Parathyroid adenoma (tissue), 2 donors: ENCODE measurements around the gene APOBEC3F.
"Not testable (repeated sequence)": the region's sequence is repeated elsewhere in the genome, so short reads cannot be mapped to it uniquely, and the experiment has no call there.

Source experiments
- H2AFZ ChIP-seq: fragments of 300-600 bp; sonication (generic); one replicate; pipeline ENCODE4 v1.7.0; 2017; ENCODE audit warnings: antibody characterized with exemption, mild to moderate bottlenecking
- H3K27ac ChIP-seq: fragments of 300-600 bp; sonication (generic); one replicate; pipeline ENCODE4 v1.7.0; 2017
- H3K27me3 ChIP-seq: fragments of 300-600 bp; sonication (generic); one replicate; pipeline ENCODE4 v1.7.0; 2017; ENCODE audit warnings: low read length; ENCODE audit not compliant: control insufficient read depth, insufficient read depth
- H3K36me3 ChIP-seq: fragments of 300-600 bp; sonication (generic); one replicate; pipeline ENCODE4 v1.7.0; 2017; ENCODE audit warnings: low read length; ENCODE audit not compliant: control insufficient read depth, insufficient read depth
- H3K4me1 ChIP-seq: fragments of 300-600 bp; sonication (generic); one replicate; pipeline ENCODE4 v1.7.0; 2017; ENCODE audit warnings: control low read depth
- H3K4me2 ChIP-seq: fragments of 300-600 bp; sonication (generic); one replicate; pipeline ENCODE4 v1.7.0; 2017; ENCODE audit warnings: low read length
- H3K4me3 ChIP-seq: fragments of 300-600 bp; sonication (generic); one replicate; pipeline ENCODE4 v1.7.0; 2017; ENCODE audit warnings: low read depth, low read length
- H3K79me2 ChIP-seq: fragments of 300-600 bp; sonication (generic); one replicate; pipeline ENCODE4 v1.7.0; 2017; ENCODE audit warnings: control low read depth
- H3K9ac ChIP-seq: fragments of 300-600 bp; sonication (generic); one replicate; pipeline ENCODE4 v1.7.0; 2017; ENCODE audit warnings: mild to moderate bottlenecking
- H3K9me3 ChIP-seq: fragments of 300-600 bp; sonication (generic); one replicate; pipeline ENCODE4 v1.7.0; 2017; ENCODE audit warnings: low read length; ENCODE audit not compliant: control insufficient read depth
- TF ChIP-seq, protein P1 (sequence below): fragments of 300-600 bp; sonication (generic); IDR thresholded peaks from one replicate; pipeline ENCODE4 v1.7.0; 2017; ENCODE audit warnings: antibody characterized with exemption, mild to moderate bottlenecking
- donor health status: primary hyperparathyroidism.

APOBEC3F gene

GRCh38 chr22:39078329-39078728 lies 37.7 kb downstream of the APOBEC3F start:
- no peaks in the 10 kb centered on the region for H3K27me3 ChIP-seq
- H3K9me3 ChIP-seq = no peaks in the 10 kb centered on the region
- H3K4me1 ChIP-seq = no peaks in the 10 kb centered on the region
- H3K4me3 ChIP-seq = no peak overlapping the region
- no peaks in the 10 kb centered on the region for H3K79me2 ChIP-seq
- H2AFZ ChIP-seq = no peak overlapping the region
- no peak overlapping the region for H3K4me2 ChIP-seq
- H3K36me3 ChIP-seq = no peaks in the 10 kb centered on the region
- H3K9ac ChIP-seq = no peak overlapping the region
- TF ChIP-seq, protein P1, sequence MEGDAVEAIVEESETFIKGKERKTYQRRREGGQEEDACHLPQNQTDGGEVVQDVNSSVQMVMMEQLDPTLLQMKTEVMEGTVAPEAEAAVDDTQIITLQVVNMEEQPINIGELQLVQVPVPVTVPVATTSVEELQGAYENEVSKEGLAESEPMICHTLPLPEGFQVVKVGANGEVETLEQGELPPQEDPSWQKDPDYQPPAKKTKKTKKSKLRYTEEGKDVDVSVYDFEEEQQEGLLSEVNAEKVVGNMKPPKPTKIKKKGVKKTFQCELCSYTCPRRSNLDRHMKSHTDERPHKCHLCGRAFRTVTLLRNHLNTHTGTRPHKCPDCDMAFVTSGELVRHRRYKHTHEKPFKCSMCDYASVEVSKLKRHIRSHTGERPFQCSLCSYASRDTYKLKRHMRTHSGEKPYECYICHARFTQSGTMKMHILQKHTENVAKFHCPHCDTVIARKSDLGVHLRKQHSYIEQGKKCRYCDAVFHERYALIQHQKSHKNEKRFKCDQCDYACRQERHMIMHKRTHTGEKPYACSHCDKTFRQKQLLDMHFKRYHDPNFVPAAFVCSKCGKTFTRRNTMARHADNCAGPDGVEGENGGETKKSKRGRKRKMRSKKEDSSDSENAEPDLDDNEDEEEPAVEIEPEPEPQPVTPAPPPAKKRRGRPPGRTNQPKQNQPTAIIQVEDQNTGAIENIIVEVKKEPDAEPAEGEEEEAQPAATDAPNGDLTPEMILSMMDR = no peak
- no peak overlapping the region for H3K27ac ChIP-seq

DNA sequence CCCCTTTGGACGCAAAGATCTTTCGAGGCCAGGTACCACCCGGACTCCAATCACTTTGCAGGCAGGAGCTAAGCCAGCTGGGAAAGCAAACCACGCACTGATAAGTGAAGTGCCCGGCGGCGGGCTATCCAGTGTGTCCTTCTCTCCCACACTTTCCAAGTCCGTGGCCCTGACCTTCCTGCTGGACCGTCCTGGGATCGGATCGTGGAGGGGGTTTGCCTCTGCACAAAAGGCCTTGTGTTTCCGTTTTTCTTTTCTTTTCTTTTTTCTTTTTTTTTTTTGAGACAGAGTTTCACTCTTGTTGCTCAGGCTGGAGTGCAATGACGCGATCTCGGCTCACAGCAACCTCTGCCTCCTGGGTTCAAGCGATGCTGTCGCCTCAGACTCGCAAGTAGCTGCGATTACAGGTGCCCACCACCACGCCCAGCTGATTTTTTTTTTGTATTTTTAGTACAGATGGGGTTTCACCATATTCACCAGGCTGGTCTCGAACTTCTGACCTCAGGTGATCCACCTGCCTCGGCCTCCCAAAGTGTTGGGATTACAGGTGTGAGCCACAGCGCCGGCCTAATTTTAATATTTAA lies 38.5 kb downstream of the APOBEC3F start:
- not testable (repeated sequence) for H2AFZ ChIP-seq, H3K36me3 ChIP-seq, H3K4me3 ChIP-seq, H3K79me2 ChIP-seq, H3K27me3 ChIP-seq, H3K4me1 ChIP-seq, H3K9ac ChIP-seq, H3K4me2 ChIP-seq, H3K27ac ChIP-seq, H3K9me3 ChIP-seq

DNA sequence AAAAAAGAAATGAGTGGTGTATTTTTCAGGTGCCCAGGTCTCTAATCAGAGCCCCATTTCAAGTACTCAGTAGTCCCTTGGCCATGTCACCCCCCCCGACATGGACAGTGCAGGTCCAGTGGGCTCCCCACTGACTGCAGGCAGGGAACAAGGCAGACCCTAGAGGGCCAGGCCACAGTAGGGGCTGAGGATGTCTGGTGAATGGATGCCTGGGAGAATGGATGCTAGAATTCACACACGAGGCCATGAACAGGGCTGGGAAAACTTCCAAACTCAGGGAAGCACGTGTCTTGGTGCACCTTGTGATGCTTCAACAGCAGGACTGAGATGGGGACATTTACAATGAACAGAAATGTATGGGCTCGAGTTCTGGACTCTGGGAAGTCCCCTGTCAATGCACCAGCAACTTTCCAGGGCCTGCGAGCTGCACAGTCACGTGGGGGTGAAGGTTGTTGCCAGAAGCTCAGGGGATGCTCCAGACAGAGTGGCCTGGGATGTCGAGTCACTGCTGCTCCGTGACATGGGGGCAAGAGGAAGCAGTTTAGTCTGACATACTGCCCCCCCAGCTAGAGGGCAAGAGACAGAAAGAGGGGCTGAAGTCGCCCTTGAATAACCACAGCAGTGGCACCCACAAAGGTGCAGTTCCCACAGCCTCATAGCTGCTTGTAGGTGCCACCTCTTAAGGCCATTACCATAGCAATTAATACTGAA lies 39.5 kb downstream of the APOBEC3F start:
- Histone ChIP-seq H3K4me1 (no peaks in the 10 kb centered on the region), H3K36me3 (no peaks in the 10 kb centered on the region), H3K27ac (no peak overlapping the region), H3K79me2 (no peaks in the 10 kb centered on the region), H3K4me3 (no peak overlapping the region), H3K9ac (no peak overlapping the region), H3K4me2 (no peak overlapping the region), H2AFZ (no peak overlapping the region), H3K27me3 (no peaks in the 10 kb centered on the region), H3K9me3 (no peaks in the 10 kb centered on the region)
- TF ChIP-seq, protein P1 = no peak

DNA sequence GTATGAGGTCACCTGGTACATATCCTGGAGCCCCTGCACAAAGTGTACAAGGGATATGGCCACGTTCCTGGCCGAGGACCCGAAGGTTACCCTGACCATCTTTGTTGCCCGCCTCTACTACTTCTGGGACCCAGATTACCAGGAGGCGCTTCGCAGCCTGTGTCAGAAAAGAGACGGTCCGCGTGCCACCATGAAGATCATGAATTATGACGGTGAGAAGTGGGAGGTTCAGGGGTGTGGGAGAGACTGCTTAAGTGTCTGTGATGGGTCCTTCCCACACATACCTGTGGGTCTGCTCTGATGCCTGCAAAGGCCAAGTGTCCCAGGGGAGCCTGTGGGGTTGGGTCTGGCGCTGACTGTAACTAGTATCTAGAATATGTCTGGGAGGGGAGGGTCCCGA lies 40.4 kb downstream of the APOBEC3F start:
- Histone ChIP-seq H3K4me3 (no peak overlapping the region), H3K9ac (no peak overlapping the region), H3K27me3 (no peaks in the 10 kb centered on the region), H3K27ac (no peak overlapping the region), H3K79me2 (no peaks in the 10 kb centered on the region), H3K36me3 (no peaks in the 10 kb centered on the region), H2AFZ (no peak overlapping the region), H3K9me3 (no peaks in the 10 kb centered on the region), H3K4me1 (no peaks in the 10 kb centered on the region), H3K4me2 (no peak overlapping the region)
- TF ChIP-seq, protein P1 = no peak

GRCh38 chr22:39081598-39081997 lies 40.9 kb downstream of the APOBEC3F start:
- Histone ChIP-seq H3K36me3 (no peaks in the 10 kb centered on the region), H2AFZ (no peak overlapping the region), H3K27ac (no peak overlapping the region), H3K9me3 (no peaks in the 10 kb centered on the region), H3K79me2 (no peaks in the 10 kb centered on the region), H3K9ac (no peak overlapping the region), H3K4me3 (no peak overlapping the region), H3K27me3 (no peaks in the 10 kb centered on the region), H3K4me1 (no peaks in the 10 kb centered on the region), H3K4me2 (no peak overlapping the region)
- TF ChIP-seq, protein P1 = no peak
